NCI-H1048 (cell line): Measurements from ENCODE around the gene AGO4.
"Not testable (repeated sequence)": the region's sequence is repeated elsewhere in the genome, so short reads cannot be mapped to it uniquely, and the experiment has no call there.

Experiments used
- DNase-seq: peaks from one replicate; lab custom pipeline; 2025; lab: John Stamatoyannopoulos, UW

Gene AGO4

DNA sequence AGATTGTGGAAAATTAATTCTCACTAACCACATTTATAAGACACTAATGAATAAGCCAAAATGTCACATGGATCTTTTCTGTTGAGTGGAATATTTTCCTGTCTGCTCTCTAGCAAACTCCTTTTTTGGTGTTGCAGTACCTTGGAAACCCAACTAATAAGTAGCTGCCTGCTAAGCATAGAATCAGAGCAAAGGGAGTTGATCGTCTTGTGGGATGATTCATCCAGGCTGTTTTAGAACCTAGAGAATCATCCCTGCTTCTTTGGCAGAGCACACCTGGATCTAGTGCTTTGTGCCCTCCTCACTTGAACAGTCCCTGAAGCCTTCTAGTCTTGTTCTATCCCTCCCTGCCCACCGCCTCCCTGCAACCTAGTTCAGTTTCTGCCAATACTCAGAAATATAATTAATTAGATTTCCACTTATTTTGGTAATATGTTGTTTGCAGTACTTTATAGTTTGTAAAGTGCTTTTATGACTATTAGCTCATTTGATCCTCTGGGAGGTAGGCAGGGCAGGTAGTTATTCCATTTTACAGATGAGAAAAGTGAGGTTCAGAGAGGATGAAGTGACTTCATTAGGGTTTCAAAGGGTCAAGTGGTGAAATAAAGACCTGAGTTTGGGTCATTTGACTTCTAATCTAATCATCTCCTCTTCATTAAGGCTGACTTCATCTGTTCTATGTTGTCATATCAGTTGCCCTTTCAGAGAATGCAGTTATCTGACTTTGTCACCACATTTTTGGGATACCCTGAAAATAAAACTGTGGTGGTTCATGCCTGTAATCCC lies 2.5 kb downstream of the AGO4 start:
- no peak for DNase-seq

DNA sequence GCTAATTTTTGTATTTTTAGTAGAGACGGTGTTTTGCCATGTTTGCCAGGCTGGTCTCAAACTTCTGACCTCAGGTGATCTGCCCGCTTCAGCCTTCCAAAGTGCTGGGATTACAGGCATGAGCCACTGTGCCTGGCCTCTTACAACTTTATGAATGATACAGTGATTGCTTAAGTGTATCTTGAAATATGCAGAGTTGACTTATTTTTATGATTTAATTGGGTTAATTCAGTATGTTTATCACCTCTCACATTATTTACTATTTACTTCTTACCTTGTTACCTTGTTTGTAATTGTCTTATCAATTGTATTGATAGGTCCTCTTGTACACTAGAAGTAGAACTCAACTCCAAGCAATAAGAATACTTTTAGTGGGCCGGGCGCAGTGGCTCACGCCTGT lies 4.9 kb downstream of the AGO4 start:
- DNase-seq, result not testable (repeated sequence)

DNA sequence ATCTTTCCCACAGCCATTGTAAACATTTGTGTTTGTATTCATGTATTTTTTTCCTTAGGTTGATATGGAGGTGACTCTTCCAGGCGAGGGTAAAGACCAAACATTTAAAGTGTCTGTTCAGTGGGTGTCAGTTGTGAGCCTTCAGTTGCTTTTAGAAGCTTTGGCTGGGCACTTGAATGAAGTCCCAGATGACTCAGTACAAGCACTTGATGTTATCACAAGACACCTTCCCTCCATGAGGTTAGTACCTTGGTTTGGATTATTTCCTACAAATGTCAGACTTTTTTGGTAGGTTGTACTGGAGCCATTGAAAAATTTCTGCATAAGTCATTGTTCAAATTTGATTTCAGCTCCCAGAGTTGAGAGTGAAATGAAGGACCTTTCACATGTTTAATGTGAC lies 17.4 kb downstream of the AGO4 start:
- no peak for DNase-seq

DNA sequence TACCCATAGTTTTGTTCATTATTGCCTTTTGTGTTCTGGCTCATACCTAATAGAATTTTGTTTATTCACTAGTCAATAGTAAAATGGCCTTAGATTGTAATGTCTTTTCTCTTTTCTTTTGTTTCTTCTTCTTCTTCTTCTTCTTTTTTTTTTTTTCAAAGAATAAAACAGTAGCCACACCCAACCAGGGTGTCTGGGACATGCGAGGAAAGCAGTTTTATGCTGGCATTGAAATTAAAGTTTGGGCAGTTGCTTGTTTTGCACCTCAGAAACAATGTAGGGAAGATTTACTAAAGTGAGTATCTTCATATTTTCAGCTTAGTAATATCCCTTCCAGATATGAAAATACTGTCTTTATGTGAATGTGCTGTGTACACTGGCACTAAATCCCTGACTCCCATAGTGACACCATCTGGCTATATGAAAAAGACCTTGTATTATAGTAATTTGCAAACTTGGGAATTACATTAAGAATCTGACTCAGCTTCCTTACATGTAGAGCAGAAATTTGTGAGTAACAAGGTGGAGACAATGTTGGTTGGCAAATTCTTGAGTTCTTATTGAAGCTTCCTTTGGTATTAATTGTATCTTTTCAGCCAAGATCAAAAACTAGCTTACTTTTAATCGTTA lies 24.6 kb downstream of the AGO4 start:
- DNase-seq, result no peak

DNA sequence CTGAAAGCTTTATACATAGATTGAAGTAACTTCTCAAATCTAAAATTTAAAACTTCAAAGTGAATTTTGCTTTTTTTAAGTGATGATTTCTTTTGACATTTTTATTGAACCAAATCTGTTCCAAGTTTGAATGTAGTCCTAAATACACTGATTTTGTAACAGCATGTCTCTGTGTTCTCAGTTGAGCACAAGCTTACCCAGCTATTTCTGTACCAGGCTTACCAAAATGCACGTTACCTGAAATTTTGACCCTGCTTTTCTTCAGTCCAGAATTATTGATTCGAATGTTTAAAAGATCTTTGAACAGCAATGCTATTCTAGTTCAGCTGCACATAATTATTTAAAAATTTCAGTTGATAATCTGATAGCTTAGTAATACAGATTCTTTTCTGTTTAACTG lies 25.6 kb downstream of the AGO4 start:
- DNase-seq, result no peak

DNA sequence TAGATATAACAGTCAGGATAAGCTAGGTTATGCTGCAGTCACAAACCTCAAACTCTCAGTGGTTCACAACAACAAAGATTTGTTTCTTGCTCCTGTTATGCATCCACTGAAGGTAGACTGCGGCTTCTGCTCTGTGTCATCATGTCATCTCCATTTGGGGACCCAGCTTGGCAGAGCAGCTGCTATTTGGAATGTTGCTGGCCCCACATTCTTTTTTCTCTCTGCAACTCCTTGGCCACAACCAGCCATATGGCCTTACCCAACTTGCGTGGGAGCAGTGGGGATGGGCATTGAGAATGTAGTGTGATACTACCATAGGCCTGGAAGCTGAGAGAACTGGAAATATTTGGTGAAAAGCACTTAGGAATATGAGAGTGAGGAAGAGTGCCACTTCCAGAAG lies 26.4 kb downstream of the AGO4 start:
- no peak for DNase-seq

DNA sequence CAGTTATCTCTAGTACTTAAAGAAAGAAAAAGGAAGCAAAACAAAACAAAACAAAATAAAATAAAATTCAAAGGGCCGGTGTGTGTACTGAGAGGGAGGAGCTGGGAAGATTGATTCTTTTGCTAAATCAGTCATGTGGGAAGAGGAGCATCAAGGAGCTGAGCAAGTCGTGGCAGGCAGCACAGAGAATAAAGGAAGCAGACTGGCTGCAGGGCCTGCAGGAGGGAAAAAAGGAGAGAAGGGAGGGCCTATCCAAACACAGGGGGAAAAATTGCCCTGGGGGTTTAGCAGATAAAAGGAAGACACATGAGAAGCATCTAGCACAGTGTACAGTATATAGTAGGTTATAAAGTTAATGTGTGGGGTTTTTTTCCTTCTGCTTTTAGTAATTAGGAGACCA lies 27.6 kb downstream of the AGO4 start:
- no peak for DNase-seq

DNA sequence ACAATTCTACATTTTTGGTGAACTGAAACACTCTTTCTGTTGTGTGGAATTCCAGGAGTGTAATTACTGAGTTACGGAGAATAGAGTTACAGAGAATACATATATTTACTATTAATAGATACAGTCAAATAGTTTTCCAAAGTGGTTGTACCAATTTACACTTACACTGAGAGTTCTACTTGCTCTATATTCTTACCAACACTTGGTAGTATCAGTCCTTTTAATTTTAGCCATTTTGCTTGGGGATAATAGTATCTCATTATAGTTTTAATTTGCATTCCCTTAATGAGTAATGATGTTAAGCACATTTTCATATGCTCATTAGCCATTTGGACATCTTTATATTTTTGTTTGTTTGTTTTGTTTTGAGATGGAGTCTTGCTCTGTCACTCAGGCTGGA lies 28.9 kb downstream of the AGO4 start:
- no peak for DNase-seq

DNA sequence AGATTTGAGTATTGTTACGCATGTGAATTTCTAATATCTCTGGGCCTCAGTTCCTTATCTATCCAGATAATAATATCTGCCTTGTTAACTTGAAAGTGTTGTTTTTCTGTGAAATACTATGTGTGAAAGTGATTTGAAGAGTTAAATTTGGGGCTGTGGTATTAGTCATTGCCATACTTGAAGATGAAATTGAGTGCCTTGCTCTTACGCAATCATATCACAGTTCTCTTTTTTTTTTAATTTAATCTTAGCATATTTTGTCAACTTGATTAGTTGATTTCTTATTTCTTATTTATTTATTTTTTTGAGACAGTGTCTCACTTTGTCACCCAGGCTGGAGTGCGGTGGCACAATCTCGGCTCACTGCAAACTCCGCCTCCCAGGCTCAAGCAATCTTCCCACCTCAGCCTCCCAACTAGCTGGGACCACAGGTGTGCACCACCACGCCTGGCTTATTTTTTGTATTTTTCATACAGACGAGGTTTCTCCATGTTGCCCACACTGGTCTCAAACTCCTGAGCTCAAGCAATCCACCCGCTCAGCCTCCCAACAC lies 31.0 kb downstream of the AGO4 start:
- DNase-seq, result no peak

DNA sequence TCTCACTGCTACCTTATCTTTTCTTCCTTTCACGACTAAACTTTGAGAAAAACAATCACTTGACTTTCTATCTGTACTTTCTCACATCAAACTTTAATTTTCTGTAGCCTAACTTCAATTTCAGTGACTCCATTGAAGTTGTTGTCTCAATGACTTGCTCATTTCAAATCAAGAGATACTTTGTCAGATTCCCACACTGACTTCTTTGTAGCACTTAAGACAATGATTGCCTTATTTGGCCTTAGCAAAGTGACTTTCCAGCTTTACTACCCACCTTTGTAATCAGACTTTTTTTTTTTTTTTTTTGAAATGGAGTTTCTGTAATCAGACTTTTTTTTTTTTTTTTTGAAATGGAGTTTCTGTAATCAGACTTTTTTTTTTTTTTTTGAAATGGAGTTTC lies 37.0 kb downstream of the AGO4 start:
- no peak for DNase-seq

DNA sequence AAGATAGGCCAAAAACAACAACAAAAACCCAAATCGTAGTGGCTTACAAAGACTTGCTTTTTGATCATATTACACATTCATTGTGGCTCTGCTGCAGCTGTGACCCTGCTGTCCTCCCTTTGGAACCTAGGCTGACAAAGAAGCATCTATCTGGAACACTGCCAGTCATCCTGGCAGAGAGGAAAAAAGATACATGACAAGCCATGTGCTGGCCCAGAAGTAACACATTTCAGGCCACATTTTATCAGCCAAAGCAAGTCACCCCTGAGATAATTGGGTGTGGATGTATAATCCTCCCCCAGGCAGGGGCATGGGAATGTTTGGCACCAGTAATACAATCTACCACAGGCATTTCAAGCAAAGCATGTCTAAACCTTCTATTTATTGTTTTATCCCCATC lies 38.0 kb downstream of the AGO4 start:
- DNase-seq, result no peak

DNA sequence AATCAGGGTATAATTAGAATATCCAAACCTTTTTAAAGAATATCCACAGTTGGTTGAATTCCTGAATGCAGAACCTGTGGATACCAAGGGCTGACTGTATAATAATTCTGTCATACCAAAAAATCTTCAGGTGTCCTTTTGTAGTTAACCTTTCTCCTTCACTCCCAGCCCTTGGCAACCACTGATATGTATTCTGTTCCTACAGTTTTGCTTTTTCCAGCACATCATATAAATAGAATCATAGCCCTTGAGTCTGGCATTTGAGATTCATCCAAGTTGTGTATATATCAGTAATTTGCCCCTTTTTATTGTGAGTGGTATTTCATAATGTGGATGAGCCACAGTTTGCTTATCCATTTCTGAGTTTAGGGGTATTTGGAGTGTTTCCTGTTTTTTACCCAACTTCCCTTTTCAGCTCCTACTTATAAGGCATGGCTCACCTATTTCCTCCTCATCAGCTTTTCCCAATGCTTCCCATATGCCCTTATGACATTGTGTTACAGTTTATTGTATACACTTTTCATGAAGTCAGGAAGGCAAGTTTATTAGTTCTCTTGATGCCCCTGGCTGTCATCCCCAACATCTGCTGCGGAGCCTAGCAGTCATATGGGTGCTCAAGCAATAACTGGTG lies 40.2 kb downstream of the AGO4 start:
- no peak for DNase-seq

DNA sequence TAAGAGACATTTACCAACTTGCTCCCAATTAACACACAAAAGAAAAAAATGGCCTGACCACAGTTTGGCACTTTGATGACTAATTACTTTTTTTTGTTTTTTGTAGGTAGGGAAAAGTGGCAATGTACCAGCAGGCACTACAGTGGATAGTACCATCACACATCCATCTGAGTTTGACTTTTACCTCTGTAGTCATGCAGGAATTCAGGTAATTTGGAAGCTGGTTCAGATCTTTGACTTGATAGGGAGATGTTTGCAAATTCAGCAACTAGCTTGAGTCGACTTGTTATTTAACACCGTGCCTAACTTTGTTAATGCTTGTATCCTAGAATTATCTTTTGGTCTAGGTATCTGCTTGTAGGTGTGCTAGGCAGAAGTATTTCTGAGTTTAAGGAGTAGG lies 42.2 kb downstream of the AGO4 start:
- no peak for DNase-seq

DNA sequence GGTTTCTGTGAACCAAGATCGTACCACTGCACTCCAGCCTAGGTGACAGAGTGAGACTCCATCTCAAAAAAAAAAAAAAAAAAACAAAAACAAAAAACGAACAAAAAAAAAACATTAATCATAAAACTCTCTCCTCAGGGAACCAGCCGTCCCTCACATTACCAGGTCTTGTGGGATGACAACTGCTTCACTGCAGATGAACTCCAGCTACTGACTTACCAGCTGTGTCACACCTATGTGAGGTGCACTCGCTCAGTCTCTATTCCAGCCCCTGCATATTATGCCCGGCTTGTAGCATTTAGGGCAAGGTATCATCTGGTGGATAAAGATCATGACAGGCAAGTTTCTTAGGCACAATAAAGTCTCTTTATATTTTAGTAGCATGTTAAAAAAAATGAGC lies 42.9 kb downstream of the AGO4 start:
- no peak for DNase-seq

DNA sequence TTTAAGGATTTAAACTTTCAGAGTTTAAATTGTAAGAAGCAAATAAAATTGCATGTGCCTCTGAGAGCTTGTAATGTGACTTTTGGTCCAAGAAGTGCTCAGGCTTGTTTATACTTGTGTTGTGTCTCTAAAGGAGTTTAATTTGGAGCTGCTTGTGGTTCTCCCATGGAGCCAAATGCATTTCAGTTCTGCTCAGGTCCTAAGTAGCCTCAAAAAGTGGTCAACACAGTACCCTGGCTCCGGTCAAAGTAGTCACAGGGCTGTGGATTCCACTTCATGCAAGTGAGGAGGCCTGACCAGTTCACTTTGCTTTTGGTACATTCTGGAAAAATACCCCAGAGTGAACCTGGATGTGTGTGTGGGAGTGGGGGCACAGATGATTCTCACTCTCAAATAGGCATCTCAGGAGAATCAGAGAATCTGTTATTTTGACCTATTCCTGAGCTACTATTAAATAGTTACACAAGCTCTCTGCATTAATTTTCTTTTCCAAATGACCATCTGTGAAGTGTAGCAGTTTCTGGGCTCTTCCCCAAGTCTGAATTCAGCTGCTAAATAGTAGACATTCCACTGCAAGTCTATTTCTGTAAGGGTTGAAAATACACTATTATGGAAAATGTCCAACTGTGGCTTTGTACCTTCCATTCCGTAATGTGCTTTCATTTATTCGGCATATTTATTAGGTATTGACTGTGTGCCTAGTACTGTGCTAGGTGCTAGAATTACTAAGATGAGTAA lies 43.5 kb downstream of the AGO4 start:
- DNase-seq, result no peak

DNA sequence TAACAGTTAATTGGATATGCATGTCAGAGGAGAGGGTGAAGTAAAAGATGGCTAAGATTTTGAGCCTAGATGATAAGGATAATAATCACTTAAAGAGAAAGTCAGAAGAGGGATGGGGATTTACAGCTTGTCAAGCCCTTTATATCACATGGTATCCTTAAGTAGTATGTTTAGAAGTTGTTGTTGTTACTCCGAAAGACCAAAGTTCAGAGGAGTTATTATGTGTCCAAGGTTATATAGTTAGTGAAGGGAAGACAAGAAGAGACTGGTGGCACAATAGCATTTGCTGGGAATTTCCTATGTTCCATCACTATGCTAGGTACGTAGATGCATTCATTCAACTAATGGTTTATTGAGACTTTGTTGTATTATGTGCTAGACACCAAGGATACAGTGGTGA lies 44.4 kb downstream of the AGO4 start:
- DNase-seq, result no peak

DNA sequence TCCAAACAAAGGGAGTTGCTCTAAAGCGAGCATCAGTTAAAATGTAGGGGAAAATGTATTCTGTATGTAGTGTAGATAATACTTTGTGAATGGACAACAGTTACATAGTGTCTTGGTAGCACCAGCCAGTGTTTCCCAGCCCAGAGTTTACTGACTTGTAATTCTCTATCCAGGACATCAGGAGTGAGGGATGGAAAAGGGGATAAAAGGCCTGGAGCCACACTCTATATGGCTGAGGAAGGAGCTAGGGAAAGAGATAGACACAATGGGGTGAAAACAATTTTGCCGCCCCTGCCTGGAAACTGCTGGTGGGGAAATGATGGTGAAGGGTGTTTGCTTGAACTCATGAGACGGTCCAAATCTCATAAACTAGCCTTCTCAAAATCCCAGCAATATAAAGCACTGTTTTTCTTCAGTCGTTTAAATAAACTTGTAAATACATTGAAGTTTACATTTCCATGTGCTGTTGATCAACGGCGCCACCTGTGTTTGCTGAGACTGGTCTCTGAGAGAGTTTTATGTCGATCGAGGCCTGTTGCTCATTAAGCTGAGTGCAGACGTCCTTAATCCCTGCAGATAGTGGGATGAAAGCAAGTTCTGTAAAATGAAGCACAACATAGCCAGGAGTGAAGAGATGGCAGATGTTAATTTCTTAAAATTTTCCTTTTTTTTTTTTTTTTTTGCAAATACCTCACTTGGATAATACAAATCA lies 47.3 kb downstream of the AGO4 start:
- DNase-seq, result no peak

DNA sequence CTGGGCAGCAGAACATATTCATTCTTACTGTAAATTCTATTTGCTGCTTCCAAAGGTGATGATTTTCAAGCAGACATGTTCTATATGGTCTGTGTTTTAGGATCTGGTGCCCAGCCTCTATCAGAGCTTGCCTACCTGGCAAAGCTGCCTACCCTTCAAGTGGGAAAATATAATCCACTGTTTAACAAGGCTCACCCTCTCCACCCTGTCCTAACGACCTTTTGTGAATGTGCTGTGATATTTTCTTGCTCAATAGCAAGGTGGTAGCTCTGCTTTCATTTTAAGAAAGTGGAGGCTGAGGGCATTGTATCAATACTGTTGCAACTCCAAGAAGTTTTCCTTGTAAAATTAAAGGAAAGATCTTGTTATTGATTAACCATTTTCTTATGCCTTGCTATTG lies 49.1 kb downstream of the AGO4 start:
- no peak for DNase-seq

DNA sequence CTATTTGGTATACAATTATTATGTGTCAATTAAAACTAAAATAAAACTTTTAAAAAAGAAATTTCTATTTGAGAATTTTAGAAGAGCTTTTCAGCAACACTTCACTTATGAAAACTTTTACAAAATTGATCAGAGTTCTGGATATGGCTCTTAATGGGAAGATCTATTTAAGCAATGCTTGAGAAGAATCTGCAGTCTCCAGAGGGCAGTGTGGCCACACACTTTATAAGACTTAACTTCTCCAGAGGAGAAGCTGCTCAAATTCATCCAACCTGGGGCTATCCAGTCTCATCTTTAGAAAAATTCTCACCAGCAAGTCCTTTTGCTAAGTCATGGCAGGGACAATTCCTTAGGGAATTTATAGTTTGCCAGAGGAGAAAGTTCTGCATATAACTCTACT lies 50.0 kb downstream of the AGO4 start:
- DNase-seq, result no peak

DNA sequence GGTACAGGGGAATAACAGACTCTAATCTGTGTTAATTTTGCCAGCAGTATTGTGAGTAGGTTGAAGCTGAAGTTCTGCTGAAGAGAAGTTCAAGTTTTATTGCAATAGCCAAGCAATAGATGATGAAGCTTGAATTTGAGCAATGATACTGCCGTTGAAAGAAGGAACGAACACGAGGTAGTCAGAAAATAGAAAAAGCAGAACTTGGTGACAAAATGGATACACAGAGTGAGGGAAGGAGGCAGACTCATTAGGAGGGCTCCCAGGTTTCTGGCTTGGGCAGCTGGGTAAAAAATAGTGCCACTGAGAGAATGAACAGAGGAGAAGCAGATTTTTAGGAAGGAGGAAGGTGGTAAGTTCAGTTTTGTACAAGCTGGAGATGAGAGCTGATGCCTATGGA lies 52.9 kb downstream of the AGO4 start:
- DNase-seq, result no peak

DNA sequence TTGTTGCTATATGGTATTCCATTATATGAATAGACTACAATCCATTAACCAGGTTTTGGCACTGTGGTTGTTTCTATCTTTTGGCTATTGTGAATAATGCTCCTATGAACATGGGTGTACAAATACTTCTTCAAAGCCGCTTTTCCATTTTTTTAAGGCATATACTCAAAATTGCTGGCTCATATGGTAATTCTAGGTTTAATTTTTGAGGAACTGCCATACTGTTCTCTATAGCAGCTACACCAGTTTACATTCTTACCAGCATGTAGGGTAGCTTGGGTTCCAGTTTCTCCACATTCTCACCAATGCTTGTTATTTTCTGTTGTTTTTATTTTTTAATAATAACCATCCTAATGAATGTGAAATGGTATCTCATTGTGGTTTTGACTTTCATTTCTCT lies 55.3 kb downstream of the AGO4 start:
- no peak for DNase-seq
